Cardiac septum (tissue), 1 donor: ENCODE results near the gene MED31. TPM values are rescaled to one million over a fixed set of nuclear protein-coding genes. Genes with fewer than 3 reads are reported as not detected.
"Not testable (repeated sequence)": the region's sequence is repeated elsewhere in the genome, so short reads cannot be mapped to it uniquely, and the experiment has no call there.

Experiments used
- DNase-seq: peaks from one replicate; pipeline ENCODE4 v3.0.0-alpha.2; 2020; ENCODE audit warnings: low spot score
- intact Hi-C: fragments of 100-400 bp; cut with DNase I; formaldehyde crosslinking; loops from one replicate; pipeline ENCODE4 v1.14.0; 2022
- total RNA-seq: library from RNA; stranded (reverse); fragmentation: NEBNext Ultra II Directional; extraction: Animal tissue kit (Norgen Biotek cat#: 25700); gene quantifications from one replicate; pipeline ENCODE4 v1.2.1, GENCODE V29; 2021
- donor health status: DM: no; HTN: no; CAD: no.

Gene MED31
- total RNA-seq, 1 donor from 2014 or later, result 15.6 TPM

DNA sequence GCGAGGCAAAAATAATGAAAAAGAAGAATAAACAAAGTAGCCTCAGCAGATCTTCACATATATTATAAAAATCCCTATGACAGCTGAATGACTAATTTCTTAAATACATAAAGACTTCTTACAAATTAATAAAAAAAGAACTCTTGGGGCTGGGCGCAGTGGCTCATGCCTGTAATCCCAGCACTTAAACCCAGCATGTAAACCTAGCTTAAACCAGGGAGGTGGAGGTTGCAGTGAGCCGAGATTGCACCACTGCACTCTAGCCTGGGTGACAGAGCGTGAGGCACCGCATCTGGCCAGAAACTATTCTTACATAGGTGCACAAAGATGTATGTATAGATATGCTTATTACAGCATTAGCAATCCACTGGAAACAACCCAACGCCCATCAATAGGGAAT is 27.8 kb upstream of the MED31 start:
- no peak for DNase-seq
- intact Hi-C loops, result no loop called here

DNA sequence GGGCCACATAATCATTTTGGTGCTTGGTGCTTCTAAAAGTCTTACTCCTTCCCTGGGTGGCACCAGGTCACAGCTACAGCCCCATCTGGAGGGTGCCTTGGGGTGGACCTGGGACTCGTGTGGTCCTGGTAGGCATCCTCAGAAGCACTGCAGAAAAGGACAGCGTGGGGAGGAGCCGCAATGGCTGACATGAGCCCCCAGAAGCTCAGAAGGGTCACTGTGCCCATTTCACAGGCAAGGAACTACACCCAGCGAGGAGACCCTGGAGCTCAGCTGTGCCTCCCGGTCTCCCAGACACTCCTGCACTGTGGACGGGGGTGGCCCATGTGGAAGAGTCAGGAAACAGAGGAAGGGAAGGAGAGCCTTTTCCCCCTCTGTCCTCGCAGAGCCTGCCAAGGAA is 26.5 kb upstream of the MED31 start:
- DNase-seq, result no peak
- intact Hi-C loops, result no loop called here

- intact Hi-C loops, result no loop called here
- DNase-seq, result no peak
Observed at GRCh38 chr17:6677158-6677831, 25.9 kb upstream of the MED31 start.

DNA sequence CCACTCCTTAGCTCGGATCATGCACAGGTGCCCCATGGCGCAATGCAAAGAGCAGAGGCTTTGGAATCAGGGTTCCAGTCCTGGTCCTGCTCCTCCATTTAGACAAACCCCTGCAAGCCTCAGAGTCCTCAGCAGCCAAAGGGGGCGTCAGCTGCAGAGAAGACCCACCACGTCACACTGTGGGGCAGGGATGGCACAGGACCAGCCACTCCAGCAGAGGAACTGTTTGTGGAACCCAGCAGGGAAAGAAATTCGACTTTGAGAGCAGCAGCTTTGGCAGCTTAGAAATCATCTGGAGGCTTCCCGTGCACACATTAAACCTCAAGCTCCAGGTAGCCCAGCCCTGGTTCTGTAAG is 25.4 kb upstream of the MED31 start:
- no peak for DNase-seq
- intact Hi-C loops, result no loop called here

DNA sequence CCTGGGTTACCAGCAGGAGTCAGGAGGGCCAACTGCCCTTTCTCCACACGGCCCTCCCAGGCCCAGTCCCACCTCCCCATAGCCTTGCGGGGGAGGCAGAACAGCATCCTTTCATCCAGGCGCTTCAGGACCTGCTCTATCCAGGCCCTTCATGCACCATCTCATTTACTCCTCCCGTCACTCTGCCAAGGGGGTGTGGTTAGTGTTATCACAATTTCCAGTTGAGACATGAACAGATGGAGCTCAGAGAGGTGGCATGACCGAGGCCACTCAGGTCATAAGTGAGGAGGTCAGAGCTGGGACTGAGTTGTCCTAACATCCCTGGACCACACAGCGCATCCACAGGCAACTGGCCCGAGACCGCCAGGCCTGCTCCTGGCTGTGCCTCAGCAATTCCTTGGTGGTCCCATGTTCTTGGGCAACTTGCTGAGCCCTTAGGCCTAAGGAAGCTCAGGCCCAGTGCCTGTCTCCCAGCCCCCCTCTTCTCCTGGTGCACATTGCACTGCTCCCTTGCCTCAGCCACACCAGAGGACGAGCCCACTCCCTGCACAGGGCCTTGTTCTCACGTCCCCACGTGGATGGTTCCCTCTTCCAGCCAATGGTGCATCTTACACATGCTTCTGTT is 23.9 kb upstream of the MED31 start:
- intact Hi-C loops, result no loop called here
- no peak for DNase-seq

- intact Hi-C loops, result no loop called here
- peak; percentile 65 for DNase-seq
Observed at GRCh38 chr17:6674586-6674985, 23.2 kb upstream of the MED31 start.

DNA sequence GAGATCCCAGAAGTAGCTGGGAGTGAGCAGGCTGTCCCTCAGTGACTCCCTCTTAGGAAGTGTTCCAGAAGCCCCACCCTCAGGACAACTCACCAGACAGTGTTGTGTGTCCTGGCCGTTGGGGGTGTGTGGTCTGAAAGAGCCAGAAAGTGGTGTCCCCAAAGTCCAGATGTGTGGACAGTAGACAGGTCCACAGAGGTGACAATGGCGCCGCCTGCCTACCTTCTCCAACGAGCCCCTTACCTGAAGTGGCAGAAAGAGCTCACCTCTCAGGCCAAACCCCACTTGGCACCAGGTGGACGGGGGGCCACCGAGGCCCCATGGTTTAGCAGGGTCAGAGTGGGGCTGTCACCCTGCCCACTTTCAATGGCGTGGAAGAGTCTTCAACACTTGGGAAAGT is 20.0 kb upstream of the MED31 start:
- intact Hi-C loops, result no loop called here

DNA sequence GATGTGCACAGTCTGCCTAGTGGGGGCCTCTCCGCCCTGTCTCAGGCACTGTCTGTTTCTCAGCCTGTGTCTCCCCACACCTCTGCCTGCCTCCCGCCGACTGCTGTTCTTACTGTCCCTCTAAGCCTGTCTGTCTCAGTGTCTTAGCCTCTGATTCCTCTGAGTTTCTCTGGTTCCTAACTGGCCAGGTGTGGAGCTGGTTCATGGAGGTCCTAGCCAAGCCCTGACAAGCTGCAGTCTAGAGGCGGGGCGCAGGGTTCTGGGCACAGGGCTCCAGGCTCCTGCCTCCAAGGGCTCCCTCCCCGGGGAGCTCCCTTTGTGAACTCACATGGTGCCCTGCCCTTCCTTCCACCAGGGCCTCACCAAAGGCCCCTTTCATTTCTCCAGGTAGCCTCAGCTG is 19.6 kb upstream of the MED31 start:
- intact Hi-C loops, result no loop called here
- DNase-seq, result peak; percentile 68

More for the DNA sequence above, 20.0 kb upstream of the MED31 start:
- peak; percentile 49 for DNase-seq

GRCh38 chr17:6670571-6670970 is 19.2 kb upstream of the MED31 start:
- intact Hi-C loops, result no loop called here
- no peak for DNase-seq

- DNase-seq, result peak; percentile 27
- intact Hi-C loops, result loop anchor here (5.0 to 10.0 kb wide), 3 partner anchors 173 to 343 kb away; partner anchors contain the start of gene RNASEK
Observed at GRCh38 chr17:6669479-6670212, 18.2 kb upstream of the MED31 start.

- DNase-seq, result no peak
- intact Hi-C loops, result loop anchor here (5.0 to 10.0 kb wide), 3 partner anchors 173 to 343 kb away; partner anchors contain the start of gene RNASEK
Observed at GRCh38 chr17:6668727-6669425, 17.5 kb upstream of the MED31 start.

DNA sequence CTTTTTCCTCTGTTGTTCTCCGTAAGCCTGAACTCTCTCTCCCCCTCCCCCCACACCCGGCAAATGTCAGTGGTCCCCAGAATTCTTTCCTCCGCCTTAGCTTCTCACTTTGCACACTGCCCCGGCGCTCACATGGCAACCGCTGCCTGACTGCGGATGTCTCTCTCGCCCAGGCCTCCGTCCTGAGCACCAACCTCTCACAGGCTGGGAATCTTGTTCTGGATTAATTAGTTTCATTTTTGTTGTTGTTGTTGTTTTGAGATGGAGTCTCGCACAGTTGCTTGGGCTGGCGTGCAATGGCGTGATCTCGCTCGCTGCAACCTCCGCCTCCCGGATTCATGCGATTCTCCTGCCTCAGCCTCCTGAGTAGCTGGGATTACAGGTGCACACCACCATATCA is 16.8 kb upstream of the MED31 start:
- intact Hi-C loops, result loop anchor here (5.0 to 10.0 kb wide), 3 partner anchors 174 to 344 kb away; partner anchors contain the start of gene RNASEK
- no peak for DNase-seq

DNA sequence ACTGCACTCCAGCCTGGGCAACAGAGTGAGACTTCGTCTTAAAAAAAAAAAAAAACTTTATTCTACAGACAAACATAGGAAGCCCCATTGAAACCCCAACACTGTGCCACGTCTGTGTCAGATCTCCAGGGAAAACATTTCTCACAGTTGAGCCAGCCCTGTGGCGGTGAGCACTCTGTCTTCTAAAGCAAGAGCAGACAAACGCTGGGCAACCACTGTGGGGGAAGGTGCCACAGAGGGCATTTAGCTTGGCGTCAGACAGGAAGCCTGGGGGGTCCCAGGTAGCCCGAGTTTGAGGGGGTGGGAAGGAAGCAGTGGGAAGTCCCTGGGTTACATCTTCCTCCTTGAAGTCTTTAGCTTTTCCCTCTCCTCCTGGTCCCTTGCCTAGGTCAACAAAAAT is 16.1 kb upstream of the MED31 start:
- intact Hi-C loops, result loop anchor here (5.0 to 10.0 kb wide), 3 partner anchors 175 to 345 kb away; partner anchors contain the start of gene RNASEK
- no peak for DNase-seq

- intact Hi-C loops, result loop anchor here (5.0 to 10.0 kb wide), 3 partner anchors 176 to 346 kb away; partner anchors contain the start of gene RNASEK
- no peak for DNase-seq
Observed at GRCh38 chr17:6666557-6666956, 15.2 kb upstream of the MED31 start.

DNA sequence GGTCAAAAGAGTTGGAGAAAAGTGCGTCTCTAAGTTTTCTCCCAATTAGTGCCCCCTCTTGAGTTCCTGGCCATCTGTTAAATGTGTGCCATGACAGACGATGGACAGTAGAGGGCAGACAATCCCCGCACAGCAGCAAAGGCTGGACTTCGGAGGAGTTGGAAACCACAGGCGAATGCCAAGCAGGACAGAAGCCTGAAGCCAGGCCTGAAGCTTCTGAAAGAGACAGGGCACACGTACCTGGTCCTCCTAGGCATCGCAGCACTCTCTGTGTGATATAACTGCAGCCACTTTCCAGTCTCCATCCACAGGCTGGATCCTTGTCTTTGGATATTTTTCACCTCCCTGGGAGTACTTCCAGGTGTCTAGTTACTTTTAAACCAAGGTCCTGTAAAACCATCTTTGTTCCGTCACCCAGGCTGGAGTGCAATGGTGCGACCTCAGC is 14.7 kb upstream of the MED31 start:
- intact Hi-C loops, result loop anchor here (5.0 to 10.0 kb wide), 3 partner anchors 176 to 346 kb away; partner anchors contain the start of gene RNASEK
- DNase-seq, result peak; percentile 86

- intact Hi-C loops, result loop anchor here (10.0 kb wide), 1 partner anchor 232 kb away; no protein-coding TSS in a partner anchor
- not testable (repeated sequence) for DNase-seq
Observed at GRCh38 chr17:6663200-6663599, 11.8 kb upstream of the MED31 start.

- DNase-seq, result no peak
- intact Hi-C loops, result loop anchor here (10.0 kb wide), 1 partner anchor 233 kb away; no protein-coding TSS in a partner anchor
Observed at GRCh38 chr17:6661464-6661848, 10.1 kb upstream of the MED31 start.

- DNase-seq, result no peak
- intact Hi-C loops, result loop anchor here (10.0 kb wide), 1 partner anchor 234 kb away; no protein-coding TSS in a partner anchor
Observed at GRCh38 chr17:6660805-6661463, 9.5 kb upstream of the MED31 start.

DNA sequence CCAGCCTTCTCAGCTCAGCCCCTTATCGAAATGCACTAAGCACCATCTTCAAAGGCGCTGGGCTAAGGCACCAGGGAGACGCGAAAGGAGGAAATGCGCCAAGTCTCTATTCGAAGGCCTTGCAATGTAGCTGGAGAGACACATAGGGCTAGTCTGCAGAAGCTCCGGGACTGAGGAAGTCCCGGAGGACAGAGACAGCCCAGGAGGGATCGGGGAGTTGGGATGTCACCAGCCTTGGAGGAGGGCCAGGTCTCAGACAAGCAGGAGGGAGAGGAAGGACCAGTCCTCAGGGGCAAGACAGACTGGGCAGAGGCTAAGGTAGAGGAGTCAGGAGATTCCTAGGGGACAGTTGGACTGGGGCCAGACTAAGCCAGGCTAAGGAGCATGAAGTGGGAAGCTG is 8.7 kb upstream of the MED31 start:
- intact Hi-C loops, result loop anchor here (10.0 kb wide), 1 partner anchor 235 kb away; no protein-coding TSS in a partner anchor
- no peak for DNase-seq
